ENCODE measurements around the gene RBSN.
"Not testable (repeated sequence)": the region's sequence is repeated elsewhere in the genome, so short reads cannot be mapped to it uniquely, and the experiment has no call there.

Gene RBSN

DNA sequence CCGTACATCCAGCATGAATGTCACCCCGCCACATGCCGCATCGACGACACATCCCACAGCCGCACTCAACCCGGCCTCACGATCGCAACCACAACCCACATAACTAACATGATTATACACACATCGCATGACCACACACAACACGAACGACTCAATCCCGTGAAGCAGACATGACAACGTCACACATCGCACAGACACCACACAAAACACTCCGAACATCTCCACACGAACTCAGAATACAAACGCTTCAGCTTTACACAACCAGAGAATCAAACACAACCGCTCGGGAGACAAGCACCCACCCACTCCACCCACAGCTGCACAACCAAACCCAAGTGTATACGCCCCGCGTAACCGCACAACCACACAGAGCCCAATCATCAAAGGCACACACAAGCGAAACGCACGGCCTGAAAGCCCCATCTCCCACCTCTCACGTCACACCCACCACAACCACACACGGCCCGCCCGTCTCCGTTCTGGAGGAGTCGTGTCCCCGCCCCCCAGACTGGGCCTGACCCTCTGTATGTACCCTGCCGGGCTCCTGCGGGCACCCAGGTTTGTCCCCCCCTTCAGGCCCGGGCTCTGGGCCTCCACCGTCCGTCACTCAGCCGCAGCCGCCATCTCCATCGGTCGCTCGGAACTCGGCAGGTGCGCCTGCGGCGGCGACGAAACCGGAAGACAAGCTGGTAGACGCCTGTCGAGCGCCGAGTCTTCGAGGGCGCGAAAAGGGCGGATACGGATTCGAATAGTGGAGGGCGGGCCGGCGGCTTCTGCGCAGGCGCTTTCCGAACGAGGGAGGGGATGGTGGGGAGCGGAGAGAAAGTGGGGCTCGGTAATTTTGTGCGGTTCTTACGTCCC is at the start of gene RBSN:
Gene RBSN (minus strand): TSS at position 646 of the 861 bp plus-strand sequence. CDS start 3,028 bp downstream, outside the sequence.
- DNase-seq (ENCODE audit: extremely low read depth in 1 of 2, low read depth in 1 of 2): peak; percentile 85 to 91

- no peak for DNase-seq (ENCODE audit: extremely low read depth in 1 of 2, low read depth in 1 of 2)
These were observed 49.7 kb upstream of the RBSN start for GRCh38 chr3:15148614-15149013.

DNA sequence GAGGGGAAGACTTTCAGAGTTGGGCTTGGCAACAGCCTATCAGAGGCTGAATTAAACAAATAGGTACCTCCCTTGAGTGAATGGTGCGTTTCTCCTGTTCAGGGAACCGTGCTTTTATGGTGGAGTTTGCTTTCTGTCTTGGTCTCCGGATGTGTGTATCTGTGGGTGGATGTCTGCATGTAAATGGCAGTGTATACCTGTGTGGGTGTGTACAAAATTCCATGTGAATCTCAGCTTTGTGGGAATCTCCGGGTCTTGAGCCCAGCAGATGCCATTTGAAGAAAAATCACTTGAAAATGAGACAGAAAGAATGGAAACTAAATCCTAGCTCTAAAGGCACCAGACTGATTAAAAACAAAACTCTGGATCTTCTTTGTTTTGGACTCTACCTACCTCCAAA is 37.9 kb upstream of the RBSN start:
- DNase-seq (ENCODE audit: extremely low read depth in 1 of 2, low read depth in 1 of 2): not testable (repeated sequence)

- DNase-seq (ENCODE audit: extremely low read depth in 1 of 2, low read depth in 1 of 2): not testable (repeated sequence)
These were observed 36.0 kb upstream of the RBSN start for GRCh38 chr3:15134968-15135367.

- DNase-seq (ENCODE audit: extremely low read depth in 1 of 2, low read depth in 1 of 2): not testable (repeated sequence)
These were observed 29.5 kb upstream of the RBSN start for GRCh38 chr3:15128403-15128802.

DNA sequence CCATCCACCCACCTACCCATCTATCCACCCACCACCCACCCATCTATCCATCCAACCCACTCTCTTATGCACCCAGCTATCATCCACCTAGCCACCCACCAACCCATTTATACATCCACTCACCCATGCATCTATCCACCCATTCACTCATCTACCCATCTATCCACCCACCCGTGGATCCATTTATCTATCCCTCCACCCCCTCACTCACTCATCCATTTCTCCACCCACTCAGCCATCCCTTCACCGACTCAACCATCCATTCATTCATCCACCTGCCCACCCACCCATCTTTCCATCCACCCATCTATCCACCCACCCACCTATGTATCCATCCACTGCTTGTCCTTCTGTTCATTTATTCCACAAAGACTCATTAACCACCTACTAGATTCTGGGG is 28.0 kb upstream of the RBSN start:
- not testable (repeated sequence) for DNase-seq (ENCODE audit: extremely low read depth in 1 of 2, low read depth in 1 of 2)

DNA sequence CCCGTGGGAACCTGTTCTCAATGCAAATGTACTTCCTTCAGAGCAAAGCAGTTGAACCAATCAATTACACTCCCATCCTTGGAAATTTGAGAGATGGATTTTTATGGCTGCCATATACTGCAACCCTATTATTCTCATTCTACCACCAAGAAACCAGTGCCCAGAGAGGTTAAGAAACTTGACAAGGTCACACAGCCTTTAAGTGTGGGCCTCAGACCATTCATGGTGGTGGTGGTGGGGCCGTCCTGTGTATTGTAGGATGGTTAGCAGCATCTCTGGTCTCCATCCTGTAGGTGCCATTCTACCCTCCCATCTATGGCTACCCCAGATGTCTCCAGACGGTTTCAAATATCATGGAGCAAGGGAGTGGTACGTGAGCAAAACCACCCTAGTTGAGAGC is 23.4 kb upstream of the RBSN start:
- no peak for DNase-seq (ENCODE audit: extremely low read depth in 1 of 2, low read depth in 1 of 2)

DNA sequence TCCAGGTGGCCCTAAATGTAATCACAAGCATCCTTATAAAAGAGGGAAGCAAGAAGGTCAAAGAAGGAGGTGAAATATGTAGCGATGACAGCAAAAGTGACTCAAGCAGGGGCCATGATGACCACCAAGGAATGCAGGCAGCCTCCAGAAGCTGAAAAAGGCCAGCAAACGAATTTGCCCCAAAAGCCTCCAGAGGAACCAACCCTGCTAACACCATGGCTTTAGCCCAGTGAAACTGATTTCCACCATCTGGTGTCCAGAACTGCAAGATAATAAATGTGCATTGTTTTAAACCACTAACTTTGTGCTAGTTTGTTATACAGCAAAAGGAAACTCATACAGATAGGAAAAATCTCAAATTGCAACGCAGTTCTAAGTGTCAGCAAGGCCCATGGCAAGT is 23.0 kb upstream of the RBSN start:
- DNase-seq (ENCODE audit: extremely low read depth in 1 of 2, low read depth in 1 of 2): no peak

DNA sequence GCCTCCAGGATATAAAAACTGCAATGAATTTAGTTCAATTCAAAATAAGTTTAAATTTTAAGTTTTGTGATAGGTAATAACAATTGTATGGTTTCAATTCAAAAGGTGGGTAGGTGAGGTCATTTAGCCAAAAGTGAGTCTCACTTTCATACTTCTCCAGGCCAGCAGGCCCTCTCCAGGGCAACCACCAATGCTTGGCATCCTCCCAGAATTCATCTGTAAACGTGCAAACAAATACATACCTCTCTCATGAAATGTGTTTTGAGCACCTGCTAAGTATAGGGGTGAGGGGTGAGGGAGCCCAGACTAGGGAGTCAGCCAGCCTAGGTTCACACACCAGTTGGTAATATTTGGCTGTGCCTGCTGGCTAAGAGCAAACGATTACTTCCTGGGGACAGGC is 22.0 kb upstream of the RBSN start:
- no peak for DNase-seq (ENCODE audit: extremely low read depth in 1 of 2, low read depth in 1 of 2)

- no peak for DNase-seq (ENCODE audit: extremely low read depth in 1 of 2, low read depth in 1 of 2)
These were observed 18.1 kb upstream of the RBSN start for GRCh38 chr3:15117011-15117410.

- DNase-seq (ENCODE audit: extremely low read depth in 1 of 2, low read depth in 1 of 2): no peak
These were observed 17.2 kb upstream of the RBSN start for GRCh38 chr3:15116032-15116669.

DNA sequence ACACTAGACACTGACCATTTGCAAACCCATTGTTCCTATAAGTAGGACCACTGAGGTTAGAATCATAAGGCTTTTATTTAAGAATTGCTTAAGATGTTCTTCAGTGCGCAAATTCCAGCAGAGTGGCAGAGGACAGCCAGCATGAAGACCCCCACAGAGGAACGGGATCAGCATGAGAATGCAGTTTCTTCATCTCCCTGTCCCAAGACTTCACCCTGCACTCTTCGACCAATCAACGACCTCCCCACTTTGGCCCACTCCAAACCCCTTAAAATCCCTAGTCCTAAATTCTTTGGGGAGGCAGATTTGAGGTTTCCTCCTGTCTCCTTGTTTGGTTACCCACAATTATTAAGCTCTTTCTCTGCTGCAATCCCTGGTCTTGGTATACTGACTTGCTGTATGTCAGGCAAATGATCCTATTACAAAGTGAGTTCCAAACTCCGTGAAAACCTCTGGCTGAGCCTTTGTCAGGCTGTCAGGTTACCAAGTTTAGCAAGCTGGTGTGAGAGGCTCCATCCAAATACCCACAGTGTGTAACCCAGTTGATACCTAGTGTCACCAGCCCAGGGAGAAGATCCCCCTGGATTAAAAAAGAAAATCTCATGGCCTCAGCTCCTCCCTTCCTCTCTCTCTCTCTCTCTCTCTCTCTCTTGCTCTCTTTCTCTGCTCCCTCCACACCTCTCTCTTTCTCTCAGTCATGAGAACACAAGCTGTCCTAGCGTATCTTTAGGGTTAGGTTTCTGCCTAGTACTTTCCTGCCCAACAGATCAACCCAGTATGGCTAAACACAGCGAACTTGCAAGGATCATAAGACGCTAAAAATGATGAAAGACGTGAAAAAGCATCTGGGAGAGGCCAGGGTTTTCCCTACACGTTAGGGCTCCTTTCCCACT is 15.8 kb upstream of the RBSN start:
- no peak for DNase-seq (ENCODE audit: extremely low read depth in 1 of 2, low read depth in 1 of 2)

- no peak for DNase-seq (ENCODE audit: extremely low read depth in 1 of 2, low read depth in 1 of 2)
These were observed 14.9 kb upstream of the RBSN start for GRCh38 chr3:15113884-15114283.

DNA sequence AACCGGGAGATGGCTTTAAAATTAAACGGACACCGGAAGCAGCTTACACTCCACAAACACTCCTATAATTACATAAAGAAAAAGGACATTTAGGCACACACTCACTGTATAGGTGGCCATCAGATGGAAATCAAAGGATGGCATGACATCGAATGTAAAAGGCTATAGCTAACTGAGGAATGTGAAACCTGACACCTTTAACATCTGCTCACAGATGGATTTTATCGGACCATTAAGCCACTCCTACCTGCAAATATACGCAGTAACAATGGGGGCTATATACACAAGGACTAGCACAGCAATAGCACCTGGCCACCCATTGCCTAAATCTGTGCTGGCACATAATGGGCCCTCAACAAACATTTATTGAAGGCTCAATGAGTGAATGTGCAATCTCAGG is 14.5 kb upstream of the RBSN start:
- no peak for DNase-seq (ENCODE audit: extremely low read depth in 1 of 2, low read depth in 1 of 2)

GRCh38 chr3:15112011-15112410 is 13.1 kb upstream of the RBSN start:
- no peak for DNase-seq (ENCODE audit: extremely low read depth in 1 of 2, low read depth in 1 of 2)

GRCh38 chr3:15110206-15110605 is 11.3 kb upstream of the RBSN start:
- DNase-seq (ENCODE audit: extremely low read depth in 1 of 2, low read depth in 1 of 2): no peak

DNA sequence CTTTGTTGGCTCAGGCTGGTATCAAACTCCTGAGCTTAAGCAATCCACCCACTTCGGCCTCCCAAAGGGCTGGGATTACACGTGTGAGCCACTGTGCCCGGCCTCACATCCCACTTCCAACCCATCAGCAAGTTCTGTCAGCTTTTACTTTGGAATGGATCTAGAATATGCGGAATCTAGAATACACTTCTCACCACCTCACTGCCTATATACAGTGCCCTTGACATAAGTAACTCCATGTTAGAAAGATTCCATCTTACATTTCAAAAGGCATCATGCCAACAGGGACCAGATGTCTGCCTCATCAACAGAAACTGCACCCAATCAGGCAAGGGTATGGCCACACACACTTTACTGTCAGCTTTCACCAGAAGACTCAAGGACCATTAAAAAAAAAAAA is 9.9 kb upstream of the RBSN start:
- DNase-seq (ENCODE audit: extremely low read depth in 1 of 2, low read depth in 1 of 2): no peak

GRCh38 chr3:15108082-15108545 is 9.2 kb upstream of the RBSN start:
- DNase-seq (ENCODE audit: extremely low read depth in 1 of 2, low read depth in 1 of 2): peak; percentile 17 to 59

DNA sequence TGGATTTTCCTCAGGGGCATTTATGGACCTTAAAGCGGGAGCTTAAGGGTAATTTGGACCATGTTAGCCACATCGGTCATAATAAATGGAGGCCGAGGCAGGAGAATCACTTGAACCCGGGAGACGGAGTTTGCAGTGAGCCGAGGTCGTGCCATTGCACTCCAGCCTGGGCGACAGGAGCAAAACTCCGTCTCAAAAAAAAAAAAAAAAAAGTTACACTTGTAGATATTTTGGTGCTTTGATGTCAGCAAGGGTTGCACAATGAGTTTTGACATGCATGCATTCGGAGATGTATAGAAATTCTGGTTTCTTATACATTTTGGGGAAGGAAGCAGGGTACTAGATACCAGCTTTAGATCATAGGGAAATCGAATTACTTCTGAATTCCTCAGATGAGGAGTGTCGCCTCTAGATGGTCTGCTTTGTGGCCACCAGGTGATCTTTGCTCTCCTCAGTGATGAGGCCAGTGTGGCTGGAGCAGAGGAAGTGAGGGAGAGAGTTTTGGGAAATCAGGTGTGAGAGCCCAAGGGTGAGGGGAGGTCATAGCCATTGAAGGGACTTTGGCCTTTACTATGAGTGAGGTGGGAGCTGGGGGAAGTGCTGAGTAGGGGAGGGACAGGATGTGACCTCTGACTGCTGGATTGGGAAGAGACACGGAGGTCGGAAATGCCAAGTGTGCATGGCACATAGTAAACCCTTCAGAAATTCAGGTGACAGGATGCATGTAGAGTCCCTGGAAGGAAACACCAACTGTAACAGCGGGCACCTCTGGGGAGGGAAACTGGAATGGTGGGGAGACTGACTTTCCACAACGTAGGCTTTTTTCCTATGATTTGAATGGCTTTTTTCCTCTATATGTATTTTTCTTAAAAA is 8.4 kb upstream of the RBSN start:
- no peak for DNase-seq (ENCODE audit: extremely low read depth in 1 of 2, low read depth in 1 of 2)

DNA sequence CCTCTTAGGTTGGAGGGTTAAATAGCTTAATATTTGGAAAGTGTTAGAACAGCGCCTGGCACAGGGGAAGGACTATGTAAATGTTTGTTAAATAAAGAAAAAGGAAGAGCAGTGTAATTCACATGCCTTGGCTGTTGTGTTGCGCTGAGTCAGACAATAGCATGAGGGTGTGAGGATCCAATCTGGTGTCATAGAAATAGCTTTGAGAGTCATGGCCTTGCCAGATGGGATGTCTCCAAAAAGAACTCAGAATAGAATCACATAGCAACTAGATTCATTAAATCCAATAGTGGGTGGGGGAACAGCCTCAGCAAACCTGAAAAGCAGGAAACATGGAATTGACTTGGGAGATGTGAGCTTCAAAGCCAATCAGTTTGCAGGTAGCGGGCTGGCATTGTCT is 3.9 kb upstream of the RBSN start:
- DNase-seq (ENCODE audit: extremely low read depth in 1 of 2, low read depth in 1 of 2): no peak

Data from activated CD8-positive, alpha-beta memory T cell treated with anti-CD3 and anti-CD28 coated beads for 1 hour (primary cell).